Activated CD4-positive, alpha-beta T cell treated with anti-CD3 and anti-CD28 coated beads for 36 hours (primary cell): ENCODE measurements around the gene TRAF1. TPM values are rescaled to one million over a fixed set of nuclear protein-coding genes. Genes with fewer than 3 reads are reported as not detected.

Source experiments
- ATAC-seq: fragments of 200-7000 bp; cut with Tn5 transposase; one replicate; pipeline ENCODE4 v1.10.0; 2021; ENCODE audit warnings: mild to moderate bottlenecking, moderate library complexity
- CTCF ChIA-PET: fragments of 350-600 bp; sonication (Branson Sonifier 250); formaldehyde crosslinking; loops from one replicate; lab custom pipeline; 2021; ENCODE audit warnings: antibody characterized with exemption; lab: Charles Lee
- POLR2A ChIA-PET: fragments of 350-600 bp; sonication (Branson Sonifier 250); formaldehyde crosslinking; loops from one replicate; lab custom pipeline; 2021; ENCODE audit warnings: antibody characterized with exemption, inconsistent platforms; lab: Charles Lee
- DNase-seq: peaks from one replicate; pipeline ENCODE4 v3.0.0-alpha.2; 2020
- H3K27ac Mint-ChIP-seq: one replicate; pipeline ENCODE4 v1.8.0; 2021; ENCODE audit warnings: mixed read lengths
- H3K27me3 Mint-ChIP-seq: one replicate; pipeline ENCODE4 v1.8.0; 2021; ENCODE audit warnings: mixed read lengths
- H3K36me3 Mint-ChIP-seq: one replicate; pipeline ENCODE4 v1.8.0; 2021; ENCODE audit warnings: low read depth, mixed read lengths
- H3K4me1 Mint-ChIP-seq: one replicate; pipeline ENCODE4 v1.8.0; 2021; ENCODE audit warnings: mixed read lengths
- H3K4me3 Mint-ChIP-seq: one replicate; pipeline ENCODE4 v1.8.0; 2021; ENCODE audit warnings: mild to moderate bottlenecking, moderate library complexity, mixed read lengths
- H3K9me3 Mint-ChIP-seq: one replicate; pipeline ENCODE4 v1.8.0; 2021; ENCODE audit warnings: low read depth, mixed read lengths
- intact Hi-C, 2 experiments: fragments of 100-400 bp; cut with DNase I in 1 of 2; cut with micrococcal nuclease in 1 of 2; formaldehyde crosslinking; loops; one replicate each; pipeline versions ENCODE4 v1.14.2 to v1.15.1; 2022 to 2024; cut with DNase I, micrococcal nuclease
- total RNA-seq, 2 experiments: library from RNA; stranded (reverse); gene quantifications; one replicate each; pipeline ENCODE4 v1.2.3, GENCODE V29; 2021

TRAF1 gene
- total RNA-seq, 2 experiments from 2014 or later, result 103 to 113 TPM

- Mint-ChIP-seq H3K4me3 (no peak overlapping the region), H3K4me1 (peaks cover 52% of the 10 kb centered on the region), H3K9me3 (no peaks in the 10 kb centered on the region), H3K27me3 (no peaks in the 10 kb centered on the region), H3K36me3 (peaks cover 74% of the 10 kb centered on the region), H3K27ac (peak overlapping the region; percentile 70)
- ChIA-PET CTCF (interaction anchor here (0.8 to 1.7 kb wide), 9 partner anchors 13 to 67 kb away, joined by 3 to 7 read pairs (median 4); no protein-coding TSS in a partner anchor), POLR2A (interaction anchor here (0.7 to 1.3 kb wide), 3 partner anchors 34 to 61 kb away, joined by 3 to 6 read pairs (median 4); no protein-coding TSS in a partner anchor)
- no peak for DNase-seq
- intact Hi-C loops, result loop anchor here in 1 of 2 experiments (10.0 kb wide), 1 partner anchor 205 kb away; the partner anchor contains the start of gene CNTRL
- no peak for ATAC-seq
Observed at GRCh38 chr9:120870206-120870605, 56.4 kb downstream of the TRAF1 start.

DNA sequence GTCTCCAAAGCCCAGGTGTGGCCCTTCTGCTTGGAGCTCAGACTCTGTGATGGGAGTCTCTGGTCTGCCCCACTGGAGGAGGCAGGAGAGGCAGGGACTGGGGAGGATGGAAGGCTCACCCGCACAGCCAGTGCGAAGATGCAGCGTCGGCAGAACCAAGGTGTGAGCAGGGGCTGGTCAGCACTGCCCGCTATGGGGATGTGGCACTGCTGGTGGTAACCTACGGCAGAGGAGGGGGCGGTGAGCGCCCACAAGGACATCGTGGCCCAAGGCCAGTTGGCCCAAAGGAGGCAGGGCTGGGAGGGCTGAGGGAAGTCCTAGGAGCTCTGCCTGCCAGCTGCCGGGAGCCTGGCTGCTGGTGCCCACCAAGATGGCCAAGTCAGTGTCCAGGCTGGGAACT is 56.9 kb downstream of the TRAF1 start:
- H3K9me3 Mint-ChIP-seq, result no peaks in the 10 kb centered on the region
- H3K4me1 Mint-ChIP-seq, result peaks cover 49% of the 10 kb centered on the region
- intact Hi-C loops, result loop anchor here (1.0 to 10.0 kb wide), 6 partner anchors 57 to 333 kb away; partner anchors contain the start of genes CNTRL (in 2 of the 2) and TRAF1 (in 1 of the 2)
- H3K27me3 Mint-ChIP-seq, result no peaks in the 10 kb centered on the region
- no peak for ATAC-seq
- peak overlapping the region; percentile 70 for H3K27ac Mint-ChIP-seq
- no peak for DNase-seq
- ChIA-PET CTCF (interaction anchor here (0.8 to 1.7 kb wide), 10 partner anchors 14 to 112 kb away, joined by 3 to 8 read pairs (median 4); no protein-coding TSS in a partner anchor), POLR2A (interaction anchor here (0.7 to 1.3 kb wide), 3 partner anchors 35 to 62 kb away, joined by 3 to 6 read pairs (median 4); no protein-coding TSS in a partner anchor)
- H3K4me3 Mint-ChIP-seq, result no peak overlapping the region
- H3K36me3 Mint-ChIP-seq, result peaks cover 74% of the 10 kb centered on the region

DNA sequence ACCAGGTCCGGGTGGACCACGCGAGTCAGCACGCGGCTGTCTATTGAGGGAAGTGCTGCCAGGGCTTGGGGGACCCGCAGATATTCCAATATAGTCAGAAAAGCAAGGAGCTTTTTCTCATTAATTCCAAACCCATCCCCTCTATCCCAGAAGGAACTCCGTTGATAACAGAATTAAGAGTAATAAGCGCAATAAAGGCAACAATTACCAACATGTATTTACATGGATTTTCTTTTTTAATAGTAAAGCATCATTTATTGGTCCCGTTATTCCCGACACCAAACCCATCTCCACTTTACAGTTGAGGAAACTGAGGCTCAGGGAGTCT is 57.3 kb downstream of the TRAF1 start:
- peaks cover 71% of the 10 kb centered on the region for H3K36me3 Mint-ChIP-seq
- intact Hi-C loops, result loop anchor here (1.0 to 2.0 kb wide), 5 partner anchors 57 to 333 kb away; partner anchors contain the start of genes CNTRL (in 1 of the 2) and TRAF1 (in 1 of the 2)
- no peak for ATAC-seq
- H3K27me3 Mint-ChIP-seq, result no peaks in the 10 kb centered on the region
- peak overlapping the region; percentile 70 for H3K27ac Mint-ChIP-seq
- POLR2A ChIA-PET, result interaction anchor here (0.9 to 1.3 kb wide), 3 partner anchors 22 to 56 kb away, joined by 3 to 6 read pairs (median 4); no protein-coding TSS in a partner anchor
- H3K4me1 Mint-ChIP-seq, result peaks cover 45% of the 10 kb centered on the region
- H3K4me3 Mint-ChIP-seq, result peak overlapping the region; percentile 64
- H3K9me3 Mint-ChIP-seq, result no peaks in the 10 kb centered on the region
- no peak for DNase-seq
- CTCF ChIA-PET, result interaction anchor here (0.9 to 1.7 kb wide), 9 partner anchors 14 to 203 kb away, joined by 3 to 8 read pairs (median 4); partner anchors contain the start of gene PSMD5

GRCh38 chr9:120868676-120869359 is 57.8 kb downstream of the TRAF1 start:
- H3K9me3 Mint-ChIP-seq, result no peaks in the 10 kb centered on the region
- no peaks in the 10 kb centered on the region for H3K27me3 Mint-ChIP-seq
- intact Hi-C loops, result loop anchor here (1.0 to 2.0 kb wide), 10 partner anchors 26 to 501 kb away; partner anchors contain the start of genes CNTRL (in 1 of the 2), FBXW2 (in 1 of the 2), MEGF9 (in 1 of the 2) and STOM (in 1 of the 2)
- DNase-seq, result peak; percentile 99
- peak overlapping the region; percentile 70 for H3K27ac Mint-ChIP-seq
- ChIA-PET POLR2A (interaction anchor here (0.9 to 1.3 kb wide), 5 partner anchors 13 to 56 kb away, joined by 3 to 7 read pairs (median 4); no protein-coding TSS in a partner anchor), CTCF (interaction anchor here (0.5 to 1.8 kb wide), 12 partner anchors 9 to 204 kb away, joined by 3 to 8 read pairs (median 4); partner anchors contain the start of genes PHF19 and PSMD5)
- peak overlapping the region; percentile 64 for H3K4me3 Mint-ChIP-seq
- peaks cover 40% of the 10 kb centered on the region for H3K4me1 Mint-ChIP-seq
- peak; percentile 94 for ATAC-seq
- peaks cover 71% of the 10 kb centered on the region for H3K36me3 Mint-ChIP-seq

DNA sequence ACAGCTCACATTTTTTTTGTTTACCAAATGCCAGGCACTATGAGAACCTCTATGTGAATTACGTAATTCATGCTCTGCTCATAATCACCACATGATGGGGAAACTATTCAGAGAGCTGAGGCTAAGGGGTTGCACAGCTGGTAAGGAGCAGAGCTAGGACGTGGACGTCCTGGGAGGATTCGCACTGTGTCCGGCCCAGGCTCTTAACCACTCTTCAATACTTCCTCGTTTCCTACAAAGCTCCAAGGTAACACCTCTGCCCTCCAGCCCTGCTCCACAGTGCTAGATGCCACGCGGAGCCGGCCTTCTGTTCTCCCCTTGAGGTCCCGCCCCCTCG is 58.3 kb downstream of the TRAF1 start:
- no peaks in the 10 kb centered on the region for H3K27me3 Mint-ChIP-seq
- intact Hi-C loops, result loop anchor here (1.0 to 2.0 kb wide), 9 partner anchors 25 to 502 kb away; partner anchors contain the start of genes CNTRL (in 1 of the 2), FBXW2 (in 1 of the 2), MEGF9 (in 1 of the 2) and STOM (in 1 of the 2)
- peaks cover 70% of the 10 kb centered on the region for H3K36me3 Mint-ChIP-seq
- peaks cover 34% of the 10 kb centered on the region for H3K4me1 Mint-ChIP-seq
- H3K9me3 Mint-ChIP-seq, result no peaks in the 10 kb centered on the region
- ChIA-PET POLR2A (interaction anchor here (0.8 to 1.3 kb wide), 5 partner anchors 12 to 63 kb away, joined by 3 to 7 read pairs (median 3); no protein-coding TSS in a partner anchor), CTCF (interaction anchor here (0.5 to 1.8 kb wide), 9 partner anchors 9 to 204 kb away, joined by 3 to 5 read pairs (median 4); partner anchors contain the start of genes PHF19 and PSMD5)
- ATAC-seq (no peak), DNase-seq (no peak)
- H3K4me3 Mint-ChIP-seq, result peak overlapping the region; percentile 51
- H3K27ac Mint-ChIP-seq, result peak overlapping the region; percentile 4

DNA sequence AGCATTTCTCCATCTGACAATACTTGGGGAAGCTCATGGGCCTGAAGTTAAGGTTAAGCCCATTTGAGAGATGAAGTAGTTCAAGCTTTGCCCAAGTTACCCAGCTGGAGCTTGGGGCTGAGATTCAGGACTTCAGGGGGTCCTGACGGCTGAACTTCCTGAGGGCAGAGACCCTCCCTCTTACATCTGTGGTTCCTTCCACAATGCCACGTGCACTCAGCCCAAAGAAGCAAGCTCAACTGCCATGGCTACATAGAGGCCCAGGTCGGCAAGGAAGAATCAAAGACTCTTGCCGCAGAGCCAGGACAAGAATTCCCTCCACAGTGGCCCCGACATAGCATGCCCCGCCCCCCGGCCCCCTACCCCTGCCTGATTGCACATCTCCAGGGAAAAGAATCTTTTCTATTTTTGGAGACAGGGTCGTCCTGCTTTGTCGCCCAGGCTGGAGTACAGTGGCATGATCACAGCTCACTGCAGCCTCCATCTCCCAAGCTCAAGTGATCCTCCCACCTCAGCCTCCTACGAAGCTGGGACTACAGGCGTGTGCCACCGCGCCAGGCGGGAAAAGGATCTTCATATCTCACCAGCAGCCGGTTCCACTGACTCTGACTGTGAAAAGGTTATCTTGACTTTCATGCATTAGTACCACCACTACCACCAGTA is 58.8 kb downstream of the TRAF1 start:
- no peaks in the 10 kb centered on the region for H3K9me3 Mint-ChIP-seq
- intact Hi-C loops, result loop anchor here (1.0 to 2.0 kb wide), 9 partner anchors 25 to 502 kb away; partner anchors contain the start of genes CNTRL (in 1 of the 2), FBXW2 (in 1 of the 2), MEGF9 (in 1 of the 2) and STOM (in 1 of the 2)
- H3K36me3 Mint-ChIP-seq, result peaks cover 70% of the 10 kb centered on the region
- peak overlapping the region; percentile 4 for H3K27ac Mint-ChIP-seq
- DNase-seq, result no peak
- peak overlapping the region; percentile 51 for H3K4me3 Mint-ChIP-seq
- H3K4me1 Mint-ChIP-seq, result peaks cover 30% of the 10 kb centered on the region
- H3K27me3 Mint-ChIP-seq, result no peaks in the 10 kb centered on the region
- no peak for ATAC-seq
- CTCF ChIA-PET, result interaction anchor here (0.6 to 1.8 kb wide), 8 partner anchors 9 to 113 kb away, joined by 3 to 5 read pairs (median 4); partner anchors contain the start of gene PHF19
- POLR2A ChIA-PET, result interaction anchor here (0.7 to 1.3 kb wide), 7 partner anchors 11 to 64 kb away, joined by 3 to 7 read pairs (median 3); partner anchors contain the start of gene PSMD5

- no peak overlapping the region for H3K4me3 Mint-ChIP-seq
- H3K27ac Mint-ChIP-seq, result no peak overlapping the region
- ChIA-PET POLR2A (interaction anchor here (1.0 to 1.3 kb wide), 2 partner anchors 12 to 24 kb away, joined by 4 read pairs; partner anchors contain the start of gene PSMD5), CTCF (no interaction called here)
- ATAC-seq (no peak), DNase-seq (no peak)
- intact Hi-C loops, result no loop called here
- no peaks in the 10 kb centered on the region for H3K27me3 Mint-ChIP-seq
- H3K4me1 Mint-ChIP-seq, result peaks cover 22% of the 10 kb centered on the region
- no peaks in the 10 kb centered on the region for H3K9me3 Mint-ChIP-seq
- H3K36me3 Mint-ChIP-seq, result peaks cover 70% of the 10 kb centered on the region
Observed at GRCh38 chr9:120866651-120867050, 59.9 kb downstream of the TRAF1 start.

GRCh38 chr9:120865809-120866208 is 60.8 kb downstream of the TRAF1 start:
- Mint-ChIP-seq H3K27ac (no peak overlapping the region), H3K4me1 (peaks cover 19% of the 10 kb centered on the region), H3K36me3 (peaks cover 69% of the 10 kb centered on the region), H3K27me3 (no peaks in the 10 kb centered on the region), H3K9me3 (no peaks in the 10 kb centered on the region), H3K4me3 (no peak overlapping the region)
- ChIA-PET POLR2A (interaction anchor here (0.7 kb wide), 1 partner anchor 93 kb away, joined by 4 read pairs; no protein-coding TSS in a partner anchor), CTCF (interaction anchor here (0.8 kb wide), 1 partner anchor 110 kb away, joined by 3 read pairs; no protein-coding TSS in a partner anchor)
- no peak for DNase-seq
- no peak for ATAC-seq
- intact Hi-C loops, result no loop called here

DNA sequence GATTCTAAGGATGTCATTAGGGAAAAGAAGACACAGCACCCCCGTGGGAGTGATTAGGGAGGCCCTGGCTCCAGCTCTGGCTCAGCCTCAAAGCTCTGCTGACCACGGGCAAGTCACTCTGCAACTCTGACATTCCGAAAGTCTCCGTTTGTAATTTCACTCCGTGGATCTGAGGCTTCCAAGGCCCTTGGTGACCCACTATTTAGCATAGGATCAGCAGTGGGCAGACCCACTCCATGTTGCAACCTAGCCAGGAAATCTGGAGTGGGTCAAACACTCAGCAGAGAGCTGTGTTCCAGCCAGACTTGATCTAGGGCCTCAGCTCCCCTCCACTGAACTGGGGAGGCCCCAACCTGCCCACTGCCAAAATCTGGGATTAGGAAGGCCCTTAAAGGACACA is 61.4 kb downstream of the TRAF1 start:
- POLR2A ChIA-PET, result interaction anchor here (0.6 to 0.7 kb wide), 2 partner anchors 29 to 92 kb away, joined by 3 to 4 read pairs; no protein-coding TSS in a partner anchor
- Mint-ChIP-seq H3K27me3 (no peaks in the 10 kb centered on the region), H3K4me3 (no peak overlapping the region), H3K27ac (no peak overlapping the region), H3K36me3 (peaks cover 67% of the 10 kb centered on the region), H3K9me3 (no peaks in the 10 kb centered on the region), H3K4me1 (peaks cover 18% of the 10 kb centered on the region)
- ATAC-seq (no peak), DNase-seq (no peak)
- CTCF ChIA-PET, result interaction anchor here (0.8 kb wide), 1 partner anchor 109 kb away, joined by 3 read pairs; no protein-coding TSS in a partner anchor
- intact Hi-C loops, result no loop called here

- ATAC-seq (no peak), DNase-seq (no peak)
- H3K36me3 Mint-ChIP-seq, result peaks cover 67% of the 10 kb centered on the region
- POLR2A ChIA-PET, result interaction anchor here (0.6 kb wide), 1 partner anchor 29 kb away, joined by 3 read pairs; no protein-coding TSS in a partner anchor
- intact Hi-C loops, result no loop called here
- no peak overlapping the region for H3K4me3 Mint-ChIP-seq
- H3K27me3 Mint-ChIP-seq, result no peaks in the 10 kb centered on the region
- CTCF ChIA-PET, result interaction anchor here (0.7 kb wide), 2 partner anchors 99 to 288 kb away, joined by 3 read pairs; no protein-coding TSS in a partner anchor
- no peak overlapping the region for H3K27ac Mint-ChIP-seq
- H3K4me1 Mint-ChIP-seq, result peaks cover 14% of the 10 kb centered on the region
- no peaks in the 10 kb centered on the region for H3K9me3 Mint-ChIP-seq
Observed at GRCh38 chr9:120864719-120865118, 61.9 kb downstream of the TRAF1 start.
